GM20000 (cell line): Measurements from ENCODE around the gene ENKUR.

Experiments
- DNase-seq: peaks from one replicate; pipeline ENCODE4 v3.0.0; 2012; ENCODE audit warnings: low spot score
- CTCF ChIP-seq: IDR thresholded peaks from 2 replicates; pipeline ENCODE4 v1.5.1; 2012; ENCODE audit warnings: mild to moderate bottlenecking, control low read depth; ENCODE audit errors: extremely low read depth, missing control alignments

The ENKUR gene

GRCh38 chr10:25047088-25047487, 31.1 kb upstream of the ENKUR start:
- TF ChIP-seq CTCF: no peak
- no peak for DNase-seq

GRCh38 chr10:25046641-25047040, 30.7 kb upstream of the ENKUR start:
- no peak for DNase-seq
- no peak for TF ChIP-seq CTCF

GRCh38 chr10:25039531-25039930, 23.6 kb upstream of the ENKUR start:
- no peak for DNase-seq
- TF ChIP-seq CTCF: no peak

- no peak for DNase-seq
- TF ChIP-seq CTCF: no peak
Observed at GRCh38 chr10:25038325-25038724, 22.4 kb upstream of the ENKUR start.

- DNase-seq: no peak
- no peak for TF ChIP-seq CTCF
Observed at GRCh38 chr10:25036381-25036780, 20.4 kb upstream of the ENKUR start.

GRCh38 chr10:25029519-25029918, 13.6 kb upstream of the ENKUR start:
- DNase-seq: no peak
- TF ChIP-seq CTCF: no peak

GRCh38 chr10:25028711-25029110, 12.8 kb upstream of the ENKUR start:
- DNase-seq: no peak

More at GRCh38 chr10:25028711-25029110, 12.8 kb upstream of the ENKUR start:
- TF ChIP-seq CTCF: no peak
